SU-DHL-6 (cell line): Measurements from ENCODE around the gene LSM7.
A peak's percentile ranks its signal among the peaks of the same experiment; 100 is the strongest.

Experiments
- H2AFZ ChIP-seq: fragments of 200-600 bp; sonication (generic); 2 replicates; pipeline ENCODE4 v1.6.1; 2014; ENCODE audit warnings: low read depth, mild to moderate bottlenecking, moderate library complexity, mixed read lengths, antibody characterized with exemption, low read length; ENCODE audit not compliant: severe bottlenecking
- H3F3A ChIP-seq: fragments of 200-600 bp; shearing (Covaris generic); 2 replicates; pipeline ENCODE4 v1.6.0; 2016; ENCODE audit warnings: antibody characterized with exemption, mild to moderate bottlenecking; ENCODE audit not compliant: insufficient read depth
- H3K27ac ChIP-seq: fragments of 200-600 bp; sonication (generic); 2 replicates; pipeline ENCODE4 v1.5.1; 2016; ENCODE audit warnings: low read depth, mild to moderate bottlenecking, low read length, moderate library complexity, mixed read lengths
- H3K27me3 ChIP-seq: fragments of 200-600 bp; sonication (generic), shearing (Covaris generic); 2 replicates; pipeline ENCODE4 v1.6.0; 2014; ENCODE audit warnings: mild to moderate bottlenecking, low read length
- H3K36me3 ChIP-seq: fragments of 200-600 bp; sonication (generic); 2 replicates; pipeline ENCODE4 v1.6.1; 2014; ENCODE audit warnings: mild to moderate bottlenecking, low read length, mixed read lengths
- H3K4me2 ChIP-seq: fragments of 300-600, 200-600 bp; shearing (Covaris generic), sonication (generic); 2 replicates; pipeline ENCODE4 v1.6.0; 2014; ENCODE audit warnings: low read length, low read depth, mild to moderate bottlenecking; ENCODE audit not compliant: poor library complexity, severe bottlenecking
- H3K4me3 ChIP-seq: fragments of 200-600 bp; sonication (generic); 2 replicates; pipeline ENCODE4 v1.5.1; 2014; ENCODE audit warnings: antibody characterized with exemption, low read length, mild to moderate bottlenecking, mixed read lengths; ENCODE audit not compliant: insufficient read depth, poor library complexity, severe bottlenecking
- H3K79me2 ChIP-seq: fragments of 200-600 bp; sonication (generic); 2 replicates; pipeline ENCODE4 v1.6.1; 2014; ENCODE audit warnings: mild to moderate bottlenecking, low read length, moderate library complexity; ENCODE audit not compliant: insufficient read depth
- H3K9ac ChIP-seq: fragments of 200-600 bp; sonication (generic); 2 replicates; pipeline ENCODE4 v1.7.0; 2014; ENCODE audit warnings: mild to moderate bottlenecking, low read length
- H3K9me2 ChIP-seq: fragments of 200-600 bp; sonication (generic); replicated peaks from 2 replicates; pipeline ENCODE4 v1.6.1; 2014; ENCODE audit warnings: low read length; ENCODE audit not compliant: insufficient read depth
- H3K9me3 ChIP-seq: fragments of 200-600 bp; sonication (generic); 2 replicates; pipeline ENCODE4 v1.6.1; 2014; ENCODE audit warnings: low read length, mixed read lengths; ENCODE audit not compliant: insufficient read depth
- H4K20me1 ChIP-seq: fragments of 200-600 bp; sonication (generic); 2 replicates; pipeline ENCODE4 v1.6.1; 2014; ENCODE audit warnings: low read depth, mild to moderate bottlenecking, antibody characterized with exemption, low read length, moderate library complexity, mixed read lengths
- CTCF ChIP-seq: fragments of 200-600 bp; sonication (generic); IDR thresholded peaks from one replicate; pipeline ENCODE4 v1.5.1; 2017; ENCODE audit warnings: antibody characterized with exemption, mild to moderate bottlenecking, low read length, moderate library complexity; ENCODE audit not compliant: insufficient read depth, poor library complexity, severe bottlenecking
- EZH2phosphoT487 ChIP-seq: fragments of 200-600 bp; sonication (generic), shearing (Covaris generic); conservative IDR thresholded peaks from 2 replicates; pipeline ENCODE4 v1.6.1; 2018; ENCODE audit warnings: mild to moderate bottlenecking, antibody characterized with exemption, low read length, moderate library complexity, mixed read lengths

Gene LSM7

GRCh38 chr19:2305452-2306280, 22.7 kb downstream of the LSM7 start:
- no peaks in the 10 kb centered on the region for H3K36me3 ChIP-seq
- H3K4me3 ChIP-seq = no peak overlapping the region
- TF ChIP-seq CTCF (no peak), EZH2phosphoT487 (no peak)
- no peaks in the 10 kb centered on the region for H3K9me3 ChIP-seq
- H3K9ac ChIP-seq = no peak overlapping the region
- no peaks in the 10 kb centered on the region for H3F3A ChIP-seq
- H3K79me2 ChIP-seq = no peaks in the 10 kb centered on the region
- H3K27me3 ChIP-seq = no peaks in the 10 kb centered on the region
- H2AFZ ChIP-seq = no peak overlapping the region
- H3K27ac ChIP-seq = no peak overlapping the region
- no peak overlapping the region for H3K4me2 ChIP-seq
- H3K9me2 ChIP-seq = no peaks in the 10 kb centered on the region
- no peaks in the 10 kb centered on the region for H4K20me1 ChIP-seq

- no peaks in the 10 kb centered on the region for H4K20me1 ChIP-seq
- no peak overlapping the region for H3K27ac ChIP-seq
Measured at GRCh38 chr19:2303211-2303798, 25.1 kb downstream of the LSM7 start.

GRCh38 chr19:2302319-2303210, 25.8 kb downstream of the LSM7 start:
- Histone ChIP-seq H3K4me2 (no peak overlapping the region), H4K20me1 (no peaks in the 10 kb centered on the region), H2AFZ (no peak overlapping the region), H3K4me3 (no peak overlapping the region), H3F3A (no peaks in the 10 kb centered on the region), H3K27ac (no peak overlapping the region), H3K79me2 (no peaks in the 10 kb centered on the region), H3K36me3 (no peaks in the 10 kb centered on the region), H3K9ac (no peak overlapping the region), H3K9me3 (no peaks in the 10 kb centered on the region), H3K9me2 (no peaks in the 10 kb centered on the region), H3K27me3 (no peaks in the 10 kb centered on the region)
- TF ChIP-seq EZH2phosphoT487 = 0 out of 2 replicates have a peak, but pooled peaks have one; percentile 64
- TF ChIP-seq CTCF = no peak

More at GRCh38 chr19:2303211-2303798, 25.1 kb downstream of the LSM7 start:
- Histone ChIP-seq H3K9ac (no peak overlapping the region), H3K79me2 (no peaks in the 10 kb centered on the region), H3K36me3 (no peaks in the 10 kb centered on the region), H3K4me2 (no peak overlapping the region), H3K9me2 (no peaks in the 10 kb centered on the region), H3K9me3 (no peaks in the 10 kb centered on the region), H3K4me3 (no peak overlapping the region), H3F3A (no peaks in the 10 kb centered on the region), H3K27me3 (no peaks in the 10 kb centered on the region), H2AFZ (no peak overlapping the region)
- TF ChIP-seq CTCF (no peak), EZH2phosphoT487 (no peak)
